Vagina (tissue), 2 donors: ENCODE measurements around the gene NFIA.

Experiments
- CTCF ChIP-seq, 3 experiments: fragments of 450-650 bp in 2 of 3; fragments of 200-600 bp in 1 of 3; sonication (generic) in 1 of 3; IDR thresholded peaks; one replicate each; pipeline ENCODE4 v1.5.1; 2017 to 2019; ENCODE audit warnings: antibody characterized with exemption in 3 of 3, mild to moderate bottlenecking in 2 of 3, moderate library complexity in 2 of 3
- POLR2A ChIP-seq, 2 donors: fragments of 450-650 bp; IDR thresholded peaks; one replicate each; pipeline ENCODE4 v1.6.1; 2017; ENCODE audit warnings: antibody characterized with exemption in 2 of 2, mild to moderate bottlenecking in 2 of 2, moderate library complexity in 2 of 2
- POLR2AphosphoS5 ChIP-seq, 2 donors: sonication (generic); formaldehyde crosslinking; IDR thresholded peaks; one replicate each; pipeline ENCODE4 v1.9.0; 2017; ENCODE audit warnings: antibody characterized with exemption in 2 of 2, mild to moderate bottlenecking in 2 of 2, low read depth in 1 of 2; ENCODE audit not compliant: insufficient read depth in 1 of 2

DNA sequence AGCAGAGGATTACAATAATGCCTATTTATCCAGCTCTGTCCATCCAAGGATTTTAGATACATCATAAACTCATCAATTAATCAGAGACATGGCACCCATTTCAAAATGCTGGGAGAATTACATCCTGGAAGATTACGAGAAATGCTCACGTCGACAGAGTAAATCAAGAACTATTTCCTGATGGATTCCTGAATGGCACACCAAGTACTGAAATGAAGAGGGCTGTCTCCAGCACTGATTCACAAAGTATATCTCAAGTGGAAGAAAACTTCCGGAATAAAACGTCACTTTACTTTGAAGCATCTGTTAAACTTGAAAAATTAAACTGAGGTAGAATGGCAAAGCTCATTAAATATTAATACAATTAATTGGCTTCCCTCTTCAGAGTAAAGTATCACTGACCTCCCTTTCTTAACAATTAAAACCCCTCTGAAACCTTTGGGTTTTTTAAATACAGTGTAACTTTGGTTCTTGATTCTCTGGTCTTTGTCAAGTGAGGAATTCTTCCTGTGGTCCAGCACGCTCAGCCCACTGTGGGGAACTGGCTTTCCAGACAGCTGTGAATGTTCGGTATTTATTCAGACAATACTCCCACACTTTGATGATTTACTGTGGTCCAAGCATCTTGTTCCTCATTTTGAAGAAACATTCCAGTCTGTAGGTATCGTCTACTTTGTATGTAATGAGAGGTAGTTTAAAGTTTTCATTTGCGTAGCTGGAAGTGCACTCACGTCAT lies 288.0 kb downstream of the NFIA start:
- TF ChIP-seq CTCF (IDR thresholded peaks at IDR 0.05) (no peak), POLR2A (IDR thresholded peaks at IDR 0.05) (no peak), POLR2AphosphoS5 (IDR thresholded peaks at IDR 0.05; ENCODE audit: insufficient read depth in 1 of 2, low read depth in 1 of 2) (no peak)
